ENCODE data around the gene GNPDA1.

Gene GNPDA1

DNA sequence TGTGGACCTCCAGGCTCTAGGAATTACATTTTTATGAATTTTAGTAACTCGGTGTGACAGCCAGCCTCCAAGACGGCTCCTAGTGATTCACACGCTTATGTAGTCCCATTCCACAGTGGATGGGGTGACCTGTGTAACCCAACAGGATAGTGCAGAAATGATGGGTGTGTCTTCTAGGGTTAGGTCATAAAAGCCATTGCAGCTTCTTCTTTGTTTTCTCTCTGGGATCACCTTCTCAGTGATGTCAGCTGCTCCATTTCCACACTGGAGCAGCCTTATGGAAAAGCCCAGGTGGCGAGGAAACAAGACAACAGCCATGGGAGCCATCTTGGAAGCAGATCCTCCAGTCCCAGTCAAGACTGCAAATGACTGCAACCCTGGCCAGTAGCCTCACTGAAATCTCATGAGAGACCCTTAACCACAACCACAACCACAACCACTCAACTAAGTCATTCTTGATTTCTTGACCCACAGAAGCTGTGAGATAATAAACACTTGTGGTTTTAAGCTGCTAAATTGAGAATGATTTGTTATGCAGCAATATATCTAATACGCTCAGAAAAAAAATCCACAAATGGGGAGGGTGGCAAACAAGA, 5.1 kb upstream of the GNPDA1 start:
- no peak for DNase-seq (ENCODE audit: low read depth)
- TF ChIP-seq, protein P1, sequence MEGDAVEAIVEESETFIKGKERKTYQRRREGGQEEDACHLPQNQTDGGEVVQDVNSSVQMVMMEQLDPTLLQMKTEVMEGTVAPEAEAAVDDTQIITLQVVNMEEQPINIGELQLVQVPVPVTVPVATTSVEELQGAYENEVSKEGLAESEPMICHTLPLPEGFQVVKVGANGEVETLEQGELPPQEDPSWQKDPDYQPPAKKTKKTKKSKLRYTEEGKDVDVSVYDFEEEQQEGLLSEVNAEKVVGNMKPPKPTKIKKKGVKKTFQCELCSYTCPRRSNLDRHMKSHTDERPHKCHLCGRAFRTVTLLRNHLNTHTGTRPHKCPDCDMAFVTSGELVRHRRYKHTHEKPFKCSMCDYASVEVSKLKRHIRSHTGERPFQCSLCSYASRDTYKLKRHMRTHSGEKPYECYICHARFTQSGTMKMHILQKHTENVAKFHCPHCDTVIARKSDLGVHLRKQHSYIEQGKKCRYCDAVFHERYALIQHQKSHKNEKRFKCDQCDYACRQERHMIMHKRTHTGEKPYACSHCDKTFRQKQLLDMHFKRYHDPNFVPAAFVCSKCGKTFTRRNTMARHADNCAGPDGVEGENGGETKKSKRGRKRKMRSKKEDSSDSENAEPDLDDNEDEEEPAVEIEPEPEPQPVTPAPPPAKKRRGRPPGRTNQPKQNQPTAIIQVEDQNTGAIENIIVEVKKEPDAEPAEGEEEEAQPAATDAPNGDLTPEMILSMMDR (IDR thresholded peaks at IDR 0.05; ENCODE audit: control insufficient read depth, insufficient read depth, low read depth, low read length, missing control alignments): no peak
- no peak overlapping the region for H3K4me3 ChIP-seq (ENCODE audit: control insufficient read depth, low read depth, low read length)

DNA sequence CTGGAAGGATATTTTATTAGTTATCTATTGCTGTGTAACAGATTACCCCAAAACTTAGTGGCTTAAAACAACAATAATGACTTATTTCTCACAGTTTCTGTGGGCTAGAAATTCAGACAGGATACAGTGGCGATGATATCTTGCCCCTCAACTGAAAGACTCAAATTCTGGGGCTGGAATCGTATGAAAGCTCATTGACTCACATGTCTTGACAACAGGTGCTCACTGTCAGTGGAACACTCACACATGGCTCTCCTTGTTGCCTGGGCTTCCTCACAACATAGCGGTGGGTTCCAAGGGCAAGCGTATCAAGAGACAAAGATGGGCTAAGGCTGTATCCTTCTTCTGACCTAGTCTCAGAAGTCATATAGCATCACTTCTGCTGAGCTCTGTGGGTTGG, 3.7 kb upstream of the GNPDA1 start:
- TF ChIP-seq, protein P1 (IDR thresholded peaks at IDR 0.05; ENCODE audit: control insufficient read depth, insufficient read depth, low read depth, low read length, missing control alignments): no peak
- H3K4me3 ChIP-seq (ENCODE audit: control insufficient read depth, low read depth, low read length): no peak overlapping the region
- DNase-seq (ENCODE audit: low read depth): no peak

DNA sequence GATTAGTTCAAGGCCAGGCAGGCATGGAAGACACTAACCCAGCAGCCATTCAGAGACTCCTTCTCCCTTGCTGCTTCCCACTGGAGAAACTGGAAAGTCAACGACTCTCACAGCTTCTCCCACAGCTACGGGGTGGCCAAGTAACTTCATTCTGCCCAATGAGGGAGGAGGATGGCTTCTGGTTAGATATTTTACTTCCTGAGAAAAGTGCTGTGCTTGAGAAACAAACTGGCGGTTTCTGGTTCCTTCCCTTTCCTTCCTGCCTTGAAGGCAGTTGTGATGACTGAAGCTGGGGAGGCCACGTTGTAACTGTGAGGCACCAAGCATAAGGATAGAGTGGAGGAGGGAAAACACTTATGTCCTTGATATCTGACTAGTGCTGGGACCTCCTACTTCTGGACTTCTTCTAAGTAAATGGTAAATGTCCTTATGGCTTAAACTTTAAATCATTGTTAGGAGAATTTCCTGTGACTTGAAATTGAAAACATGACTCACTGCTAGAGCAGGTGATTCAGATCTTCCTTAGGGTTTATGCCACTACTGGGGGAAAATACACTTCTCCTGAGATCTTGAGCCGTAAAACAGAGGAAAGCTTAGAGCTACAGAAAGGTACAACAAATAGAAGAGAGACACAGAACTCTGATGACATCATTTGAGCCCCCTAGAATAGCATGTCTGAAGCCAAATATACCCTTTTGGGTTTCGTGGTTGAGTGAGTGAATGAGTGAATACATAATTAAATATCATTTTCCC, 3.1 kb upstream of the GNPDA1 start:
- peak; percentile 13 for DNase-seq (ENCODE audit: low read depth)
- H3K4me3 ChIP-seq (ENCODE audit: control insufficient read depth, low read depth, low read length): no peak overlapping the region
- TF ChIP-seq, protein P1 (IDR thresholded peaks at IDR 0.05; ENCODE audit: control insufficient read depth, insufficient read depth, low read depth, low read length, missing control alignments): no peak

DNA sequence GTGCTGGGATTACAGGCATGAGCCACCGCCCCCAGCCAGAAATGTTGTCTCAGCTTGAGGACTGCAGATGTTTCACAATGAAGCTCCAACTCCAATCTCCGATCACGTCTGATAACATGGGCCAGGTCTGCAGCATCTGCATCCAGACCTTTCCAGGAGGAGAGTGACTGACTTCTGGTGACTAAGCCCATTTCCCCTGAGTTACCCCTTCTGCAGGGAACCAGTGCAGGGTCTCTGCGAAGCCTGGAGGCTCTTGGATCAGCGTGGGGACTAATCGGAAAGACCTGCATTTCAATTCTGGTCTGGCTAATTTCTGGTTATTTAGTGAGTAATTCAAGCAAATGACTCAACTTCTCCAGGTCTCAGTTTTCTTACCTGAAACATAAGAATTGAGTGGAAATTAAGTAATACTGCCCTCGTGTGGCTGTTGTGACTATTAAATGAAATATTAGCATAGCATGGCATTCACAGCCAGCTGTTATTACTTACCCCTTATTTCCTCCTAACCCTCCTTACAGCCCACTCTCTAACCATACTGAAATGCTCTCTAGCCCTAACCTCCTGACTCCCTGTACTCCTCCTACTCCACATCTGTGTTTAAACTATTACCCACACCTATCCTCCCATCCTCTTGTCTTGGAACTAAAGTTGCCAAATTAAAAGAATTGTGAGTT, 2.2 kb upstream of the GNPDA1 start:
- TF ChIP-seq, protein P1 (IDR thresholded peaks at IDR 0.05; ENCODE audit: control insufficient read depth, insufficient read depth, low read depth, low read length, missing control alignments): peak; percentile 34
- H3K4me3 ChIP-seq (ENCODE audit: control insufficient read depth, low read depth, low read length): no peak overlapping the region
- DNase-seq (ENCODE audit: low read depth): peak; percentile 8

DNA sequence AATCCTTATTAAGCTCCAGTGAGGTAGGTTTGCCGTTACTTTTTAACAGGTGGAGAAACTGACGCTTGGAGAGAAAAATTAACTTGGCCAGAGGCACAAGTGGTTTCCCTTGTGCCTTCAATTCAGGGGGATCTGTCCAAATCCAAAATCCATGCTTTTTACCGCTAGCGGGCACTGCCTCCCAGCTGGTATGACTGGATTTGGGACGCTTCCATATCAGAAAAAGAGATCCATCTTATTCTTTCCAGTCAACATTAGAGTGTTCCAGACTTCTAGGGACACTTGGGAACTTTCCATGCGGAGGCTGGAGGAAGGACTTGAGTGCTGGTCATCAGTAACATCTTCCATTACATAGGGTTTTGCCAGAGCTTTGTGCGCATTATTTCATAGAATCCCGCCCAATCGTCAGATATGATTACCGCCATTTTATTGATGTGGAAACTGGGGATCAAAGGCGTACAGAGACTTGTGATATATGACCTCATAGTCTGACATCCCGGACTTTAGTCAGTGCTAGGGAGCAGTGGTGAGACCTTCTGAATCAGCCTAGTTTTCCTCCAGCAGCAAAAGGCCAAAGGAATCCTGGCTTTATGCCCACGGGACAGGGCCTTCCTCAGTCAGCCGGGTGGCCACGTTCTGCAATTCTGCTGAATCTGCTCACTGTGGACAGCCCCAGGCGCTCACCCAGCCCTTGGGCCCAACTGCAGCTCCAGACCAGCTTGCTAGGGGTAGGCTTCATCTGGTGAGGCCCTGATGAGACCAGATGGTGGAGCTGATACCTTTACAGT, 1.1 kb upstream of the GNPDA1 start:
- no peak overlapping the region for H3K4me3 ChIP-seq (ENCODE audit: control insufficient read depth, low read depth, low read length)
- peak; percentile 23 for DNase-seq (ENCODE audit: low read depth)
- TF ChIP-seq, protein P1 (IDR thresholded peaks at IDR 0.05; ENCODE audit: control insufficient read depth, insufficient read depth, low read depth, low read length, missing control alignments): no peak

DNA sequence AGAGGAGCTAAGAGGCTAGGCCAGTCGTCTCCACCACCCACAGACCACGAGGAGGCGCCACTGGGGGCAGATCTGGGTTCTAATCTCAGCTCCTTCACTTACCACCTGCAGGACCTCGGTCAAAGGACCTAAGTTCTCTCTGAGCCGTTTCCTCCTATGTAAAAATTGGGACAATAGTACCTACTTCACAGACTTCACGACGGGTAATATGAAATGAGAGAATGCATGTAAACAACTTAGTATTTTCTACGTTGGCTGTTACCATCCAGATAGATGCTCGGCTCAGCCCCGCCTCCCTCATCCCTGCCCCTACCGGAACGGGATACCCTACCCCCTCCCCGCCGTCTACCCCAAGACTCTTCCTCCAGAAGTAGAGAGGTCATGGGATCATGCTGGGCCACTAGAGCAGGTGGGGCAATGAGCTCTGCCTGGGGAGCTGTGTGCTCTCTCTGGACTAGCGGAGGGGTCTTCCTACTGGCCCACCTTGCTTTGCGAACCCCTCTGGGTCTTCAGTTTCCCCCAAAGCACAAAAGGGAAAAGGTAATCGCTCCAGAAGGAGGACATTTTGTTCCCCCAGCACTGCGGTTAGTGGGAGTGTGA, 541 bp downstream of the GNPDA1 start:
- no peak for DNase-seq (ENCODE audit: low read depth)
- TF ChIP-seq, protein P1 (IDR thresholded peaks at IDR 0.05; ENCODE audit: control insufficient read depth, insufficient read depth, low read depth, low read length, missing control alignments): peak; percentile 57
- peak overlapping the region; percentile 90 for H3K4me3 ChIP-seq (ENCODE audit: control insufficient read depth, low read depth, low read length)

Measured in AG09309 (cell line).